Naive B cell (primary cell): Measurements from ENCODE around the gene RCSD1. TPM values are rescaled to one million over a fixed set of nuclear protein-coding genes. Genes with fewer than 3 reads are reported as not detected.
A peak's percentile ranks its signal among the peaks of the same experiment; 100 is the strongest.

Source experiments
- ATAC-seq, 2 donors: fragments of 150-1000 bp; cut with Tn5 transposase; 2 replicates each; pipeline ENCODE4 v1.10.0; 2021; ENCODE audit warnings: low read depth in 2 of 2, mild to moderate bottlenecking in 2 of 2, moderate library complexity in 2 of 2
- DNase-seq: peaks from one replicate; pipeline ENCODE4 v3.0.0; 2022
- H3K27ac Mint-ChIP-seq, 6 donors: one replicate each; pipeline ENCODE4 v1.8.0; 2020 to 2022; ENCODE audit warnings: mild to moderate bottlenecking in 6 of 6, mixed read lengths in 6 of 6, moderate library complexity in 5 of 6, inconsistent platforms in 2 of 6
- H3K27me3 Mint-ChIP-seq, 3 donors: one replicate each; pipeline ENCODE4 v1.8.0; 2021 to 2022; ENCODE audit warnings: mixed read lengths in 3 of 3, mild to moderate bottlenecking in 1 of 3
- H3K36me3 Mint-ChIP-seq, 2 donors: one replicate each; pipeline ENCODE4 v1.8.0; 2020 to 2022; ENCODE audit warnings: mixed read lengths in 2 of 2, inconsistent platforms in 1 of 2, mild to moderate bottlenecking in 1 of 2
- H3K4me1 Mint-ChIP-seq, 3 donors: one replicate each; pipeline ENCODE4 v1.8.0; 2020 to 2022; ENCODE audit warnings: mixed read lengths in 3 of 3, inconsistent platforms in 1 of 3, mild to moderate bottlenecking in 1 of 3, moderate library complexity in 1 of 3
- H3K4me3 Mint-ChIP-seq, 8 donors: one replicate each; pipeline ENCODE4 v1.8.0; 2020 to 2022; ENCODE audit warnings: mild to moderate bottlenecking in 8 of 8, mixed read lengths in 8 of 8, moderate library complexity in 8 of 8, inconsistent platforms in 2 of 8
- H3K9me3 Mint-ChIP-seq, 7 donors: one replicate each; pipeline ENCODE4 v1.8.0; 2020 to 2022; ENCODE audit warnings: mixed read lengths in 7 of 7, mild to moderate bottlenecking in 5 of 7, inconsistent platforms in 2 of 7, moderate library complexity in 1 of 7
- polyA plus RNA-seq, 6 donors: library from polyadenylated mRNA; unstranded; fragments of 300-500 nt; fragmentation: Illumina TruSeq; gene quantifications; one replicate each; pipeline ENCODE4 v1.2.3, GENCODE V29; 2021; ENCODE audit warnings: low read depth in 6 of 6

The RCSD1 gene
- polyA plus RNA-seq, 6 donors from 2014 or later = 273 to 418 (median 333) TPM

DNA sequence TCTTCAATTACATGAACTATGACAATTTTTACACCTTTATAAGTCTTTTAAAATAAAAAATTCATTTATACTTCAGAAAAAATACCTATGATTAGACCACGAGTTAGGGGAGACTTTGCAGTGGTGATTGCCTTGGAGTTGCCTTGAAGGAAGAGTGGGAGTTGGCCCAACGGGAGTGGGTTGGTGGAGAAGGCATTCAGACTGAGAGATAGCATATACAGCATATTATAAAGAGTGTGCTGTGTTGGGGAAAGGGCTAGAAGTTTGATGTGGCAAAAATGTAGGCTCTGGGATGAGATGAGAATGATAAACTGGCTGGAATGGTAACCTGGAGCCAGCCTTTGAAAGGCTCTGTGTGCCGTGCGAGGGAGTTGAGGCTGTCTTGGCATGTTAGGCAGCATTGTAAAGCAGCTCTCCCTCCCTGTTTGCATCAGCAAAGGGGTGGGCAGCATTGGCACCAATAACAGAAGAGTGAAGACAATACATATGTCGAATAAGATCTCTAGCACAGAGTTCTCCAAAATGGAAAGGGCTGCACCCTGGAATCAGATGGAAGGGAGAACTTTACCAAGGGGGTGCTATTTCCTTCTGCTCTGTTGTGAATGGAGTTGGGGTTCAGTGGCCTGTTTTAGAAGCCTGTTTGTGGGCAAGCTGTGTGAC, 116.1 kb downstream of the RCSD1 start:
- Mint-ChIP-seq H3K4me3 (peak overlapping the region in 3 of 8 donors; percentile 17 to 57 (median 36)), H3K27ac (peak overlapping the region in 5 of 6 donors; percentile 13 to 80 (median 55))

DNA sequence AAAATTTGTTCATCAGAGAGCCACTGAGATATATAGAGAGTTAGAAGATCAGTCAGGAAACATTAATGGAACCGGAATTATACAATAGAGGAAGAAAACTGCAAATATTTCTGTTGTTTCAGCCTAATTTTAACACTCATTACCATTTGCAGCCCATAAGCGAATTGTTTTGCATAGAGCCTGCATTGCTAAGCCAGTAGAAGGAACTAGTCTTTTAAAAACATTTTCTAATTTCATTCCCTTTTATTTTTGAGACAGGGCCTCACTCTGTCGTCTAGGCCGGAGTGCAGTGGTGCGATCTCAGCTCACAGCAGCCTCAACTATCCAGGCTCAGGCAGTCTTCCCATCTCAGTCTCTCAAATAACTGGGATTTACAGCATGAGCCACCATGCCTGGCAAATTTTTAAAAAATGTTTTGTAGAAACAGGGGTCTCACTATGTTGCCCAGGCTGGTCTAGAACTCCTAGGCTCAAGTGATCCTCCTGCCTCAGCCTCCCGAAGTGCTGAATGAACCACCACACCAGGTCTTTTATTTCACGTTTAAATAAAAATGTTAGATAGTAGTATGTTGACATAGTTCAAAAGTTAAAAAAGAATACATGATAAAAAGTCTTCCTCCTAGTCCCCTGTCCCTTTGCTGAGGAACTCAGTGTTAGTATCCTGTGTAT, 117.1 kb downstream of the RCSD1 start:
- Mint-ChIP-seq H3K4me1 (peaks cover 33 to 56% (median 40%) of the 10 kb centered on the region in 3 donors), H3K36me3 (no peaks in the 10 kb centered on the region), H3K9me3 (no peaks in the 10 kb centered on the region), H3K4me3 (peak overlapping the region in 7 of 8 donors; percentile 13 to 82 (median 37)), H3K27ac (peak overlapping the region; percentile 61 to 88 (median 83)), H3K27me3 (no peaks in the 10 kb centered on the region)
- DNase-seq (no peak), ATAC-seq (peak in 1 of 2 donors; percentile 48)

More for the DNA sequence above, 116.1 kb downstream of the RCSD1 start:
- Mint-ChIP-seq H3K4me1 (peaks cover 29 to 50% (median 40%) of the 10 kb centered on the region in 3 donors), H3K9me3 (no peaks in the 10 kb centered on the region), H3K36me3 (no peaks in the 10 kb centered on the region), H3K27me3 (no peaks in the 10 kb centered on the region)
- DNase-seq (no peak), ATAC-seq (no peak)

DNA sequence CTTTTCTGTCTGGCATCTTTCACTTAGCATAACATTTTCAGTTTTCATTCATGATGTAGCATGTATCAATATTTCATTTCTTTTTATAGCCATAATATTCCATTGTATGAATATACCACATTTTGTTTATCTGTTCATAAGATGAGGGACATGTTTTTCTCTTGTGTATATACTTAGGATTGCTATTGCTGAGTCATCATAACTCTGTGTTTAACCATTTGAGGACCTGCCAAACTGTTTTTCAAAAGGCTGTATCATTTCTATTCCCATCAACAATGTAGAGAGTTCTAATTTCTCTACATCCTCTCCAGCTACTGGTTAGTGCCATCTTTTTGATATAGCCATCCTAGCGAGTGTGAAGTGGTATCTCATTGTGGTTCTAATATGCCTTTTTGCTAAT, 118.0 kb downstream of the RCSD1 start:
- peaks cover 34 to 57% (median 41%) of the 10 kb centered on the region in 3 donors for H3K4me1 Mint-ChIP-seq
- peak overlapping the region in 3 of 6 donors; percentile 10 to 80 (median 78) for H3K27ac Mint-ChIP-seq
- no peaks in the 10 kb centered on the region for H3K36me3 Mint-ChIP-seq
- DNase-seq (no peak), ATAC-seq (no peak)
- no peaks in the 10 kb centered on the region for H3K27me3 Mint-ChIP-seq
- no peaks in the 10 kb centered on the region for H3K9me3 Mint-ChIP-seq
- no peak overlapping the region for H3K4me3 Mint-ChIP-seq

- H3K4me3 Mint-ChIP-seq = no peak overlapping the region
- no peak for ATAC-seq
- no peaks in the 10 kb centered on the region for H3K9me3 Mint-ChIP-seq
- H3K27ac Mint-ChIP-seq = peak overlapping the region in 3 of 6 donors; percentile 19 to 89 (median 52)
- no peak for DNase-seq
- H3K4me1 Mint-ChIP-seq = peaks cover 35 to 58% (median 45%) of the 10 kb centered on the region in 3 donors
- H3K27me3 Mint-ChIP-seq = no peaks in the 10 kb centered on the region
- H3K36me3 Mint-ChIP-seq = no peaks in the 10 kb centered on the region
These were observed 118.9 kb downstream of the RCSD1 start for GRCh38 chr1:167748906-167749305.

GRCh38 chr1:167749741-167750140, 119.7 kb downstream of the RCSD1 start:
- Mint-ChIP-seq H3K4me1 (peaks cover 35 to 60% (median 47%) of the 10 kb centered on the region in 3 donors), H3K27ac (peak overlapping the region in 2 of 6 donors; percentile 21 to 44)

GRCh38 chr1:167750641-167751040, 120.6 kb downstream of the RCSD1 start:
- ATAC-seq = no peak
- Mint-ChIP-seq H3K36me3 (no peaks in the 10 kb centered on the region), H3K4me1 (peaks cover 35 to 63% (median 46%) of the 10 kb centered on the region in 3 donors)

More at GRCh38 chr1:167749741-167750140, 119.7 kb downstream of the RCSD1 start:
- H3K36me3 Mint-ChIP-seq = no peaks in the 10 kb centered on the region
- no peaks in the 10 kb centered on the region for H3K9me3 Mint-ChIP-seq
- DNase-seq = no peak
- H3K4me3 Mint-ChIP-seq = no peak overlapping the region
- H3K27me3 Mint-ChIP-seq = no peaks in the 10 kb centered on the region
- ATAC-seq = no peak

DNA sequence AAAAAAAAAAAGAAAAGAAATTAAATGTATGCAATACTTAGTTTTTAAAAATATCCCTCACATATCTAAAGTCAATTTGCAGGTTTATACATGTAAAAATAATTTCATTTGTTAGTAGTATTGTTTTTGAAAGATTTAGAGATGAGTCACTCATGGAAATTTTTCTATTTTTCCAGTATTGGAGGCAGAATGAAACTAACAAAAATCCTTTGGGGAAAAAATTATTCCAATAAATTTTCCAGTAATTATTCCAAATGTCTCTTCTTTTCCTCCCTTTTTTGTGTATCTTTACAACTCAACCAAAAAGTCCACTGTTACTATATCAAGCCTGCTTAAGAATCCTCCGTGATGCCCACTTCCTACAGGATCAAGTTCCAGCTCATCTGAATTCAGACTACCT, 121.6 kb downstream of the RCSD1 start:
- Mint-ChIP-seq H3K27me3 (no peaks in the 10 kb centered on the region), H3K4me1 (peaks cover 28 to 61% (median 42%) of the 10 kb centered on the region in 3 donors), H3K27ac (peak overlapping the region in 3 of 6 donors; percentile 25 to 65 (median 38)), H3K4me3 (peak overlapping the region in 1 of 8 donors; percentile 7), H3K9me3 (no peaks in the 10 kb centered on the region), H3K36me3 (no peaks in the 10 kb centered on the region)
- no peak for ATAC-seq
- DNase-seq = no peak

More at GRCh38 chr1:167750641-167751040, 120.6 kb downstream of the RCSD1 start:
- Mint-ChIP-seq H3K27ac (no peak overlapping the region), H3K27me3 (no peaks in the 10 kb centered on the region), H3K9me3 (no peaks in the 10 kb centered on the region), H3K4me3 (no peak overlapping the region)
- DNase-seq = no peak

DNA sequence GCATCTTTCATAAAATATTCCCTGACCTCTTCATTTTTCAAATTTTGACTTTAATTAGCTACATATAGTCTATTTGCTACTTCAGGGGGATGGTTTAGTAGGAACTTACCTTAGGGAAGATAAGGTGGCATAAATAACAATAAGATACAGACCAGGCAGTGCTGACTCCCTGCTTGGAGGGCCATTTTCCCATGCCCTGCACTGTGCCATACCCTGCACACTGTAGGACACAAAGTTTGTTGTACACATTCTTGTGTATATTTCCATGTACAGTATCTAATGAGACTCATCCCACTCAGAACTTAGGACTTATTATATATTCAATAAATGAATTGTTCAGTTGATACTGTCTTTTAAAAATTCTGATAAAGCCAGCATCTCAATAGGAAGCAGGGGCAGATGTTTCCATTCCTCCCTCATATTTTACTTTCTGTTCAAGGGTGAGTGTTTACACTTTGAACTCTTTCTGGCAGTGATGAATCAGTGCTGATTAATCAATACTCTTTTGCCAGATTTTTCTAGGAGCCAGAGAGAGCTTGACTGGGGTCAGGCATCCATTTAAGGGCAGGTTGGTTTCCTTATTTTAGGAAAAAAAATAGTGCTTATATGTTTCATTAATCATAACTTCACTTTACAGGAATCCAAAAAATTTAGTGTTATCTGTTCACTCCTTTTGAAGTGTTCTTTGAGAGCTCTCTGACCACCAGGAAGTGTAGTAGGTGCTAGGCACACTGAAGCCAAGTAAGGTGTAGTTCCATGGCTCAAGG, 122.4 kb downstream of the RCSD1 start:
- Mint-ChIP-seq H3K4me1 (peaks cover 30 to 59% (median 42%) of the 10 kb centered on the region in 3 donors), H3K36me3 (no peaks in the 10 kb centered on the region), H3K4me3 (peak overlapping the region in 7 of 8 donors; percentile 55 to 89 (median 80)), H3K27ac (peak overlapping the region; percentile 65 to 94 (median 88)), H3K27me3 (no peaks in the 10 kb centered on the region), H3K9me3 (no peaks in the 10 kb centered on the region)
- DNase-seq = no peak
- no peak for ATAC-seq

DNA sequence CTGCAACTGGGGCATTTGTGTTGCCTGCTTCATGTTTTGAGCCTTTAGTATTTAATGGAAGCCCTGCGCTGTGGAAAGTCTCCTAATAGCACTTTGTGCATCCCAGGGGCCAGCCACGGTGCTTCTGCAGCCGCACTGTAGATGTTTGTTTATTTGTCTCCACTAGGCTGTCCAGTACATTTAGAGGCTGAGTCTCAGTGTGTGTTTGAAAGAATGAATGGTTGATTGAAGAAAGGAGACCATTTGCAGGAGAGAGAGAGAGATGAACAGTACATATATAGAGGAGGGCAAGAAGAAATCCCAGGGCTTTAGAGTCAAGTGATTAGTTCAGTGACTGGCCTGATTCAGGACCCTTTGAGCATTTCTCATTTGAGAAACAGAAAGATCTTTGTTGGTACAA, 125.6 kb downstream of the RCSD1 start:
- no peak for DNase-seq
- no peaks in the 10 kb centered on the region for H3K36me3 Mint-ChIP-seq
- ATAC-seq = no peak
- no peaks in the 10 kb centered on the region for H3K9me3 Mint-ChIP-seq
- H3K27me3 Mint-ChIP-seq = no peaks in the 10 kb centered on the region
- peak overlapping the region in 2 of 6 donors; percentile 8 to 17 for H3K27ac Mint-ChIP-seq
- H3K4me3 Mint-ChIP-seq = no peak overlapping the region
- peaks cover 30 to 45% (median 36%) of the 10 kb centered on the region in 3 donors for H3K4me1 Mint-ChIP-seq

Other genes with a start within 250 kb of the RCSD1 start
- 1 to 10 TPM; 1.2 to 4.5 (median 2.4) TPM for gene CD247, start 111.7 kb upstream of the RCSD1 start, polyA plus RNA-seq
- gene CREG1, start 76.5 kb upstream of the RCSD1 start, polyA plus RNA-seq = 10 to 100 TPM in 3 of 6 donors, 1 to 10 TPM in 3; 7.3 to 18.9 (median 10.0) TPM
- gene MPZL1, start 91.8 kb downstream of the RCSD1 start, polyA plus RNA-seq = 10 to 100 TPM; 23.5 to 64.2 (median 29.7) TPM